Activated CD4-positive, CD25-positive, alpha-beta regulatory T cell (primary cell): ENCODE measurements around the gene ISG15.
"Not testable (repeated sequence)": the region's sequence is repeated elsewhere in the genome, so short reads cannot be mapped to it uniquely, and the experiment has no call there.

Experiments used
- DNase-seq, 4 experiments: peaks; one replicate each; lab custom pipeline; 2025; lab: John Stamatoyannopoulos, UW

The ISG15 gene

DNA sequence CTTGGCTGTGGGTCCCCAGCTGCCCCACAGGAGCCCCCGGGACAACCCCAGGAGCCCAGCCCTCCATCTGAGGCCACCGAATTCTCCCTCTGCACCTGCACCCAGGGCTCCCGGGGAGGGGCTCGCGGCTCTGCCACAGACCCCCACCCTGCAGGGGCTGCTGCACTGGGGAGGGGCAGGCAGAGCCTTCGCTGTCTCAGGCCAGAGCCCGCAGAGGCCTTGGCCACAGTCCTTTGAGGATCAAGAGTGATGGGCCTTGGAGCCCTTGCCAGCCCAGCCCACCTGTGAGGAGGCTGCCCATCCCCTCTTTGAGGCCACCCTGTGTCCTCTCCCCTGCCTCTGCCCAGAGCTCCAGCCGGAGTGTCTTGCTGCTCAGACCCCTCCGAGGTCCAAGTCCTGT, 37.9 kb upstream of the ISG15 start:
- DNase-seq = no peak

GRCh38 chr1:975896-976683, 37.2 kb upstream of the ISG15 start:
- DNase-seq = peak in 3 of 4 experiments; percentile 35 to 53 (median 36)

- not testable (repeated sequence) for DNase-seq
Measured at GRCh38 chr1:976791-977190, 36.5 kb upstream of the ISG15 start.

DNA sequence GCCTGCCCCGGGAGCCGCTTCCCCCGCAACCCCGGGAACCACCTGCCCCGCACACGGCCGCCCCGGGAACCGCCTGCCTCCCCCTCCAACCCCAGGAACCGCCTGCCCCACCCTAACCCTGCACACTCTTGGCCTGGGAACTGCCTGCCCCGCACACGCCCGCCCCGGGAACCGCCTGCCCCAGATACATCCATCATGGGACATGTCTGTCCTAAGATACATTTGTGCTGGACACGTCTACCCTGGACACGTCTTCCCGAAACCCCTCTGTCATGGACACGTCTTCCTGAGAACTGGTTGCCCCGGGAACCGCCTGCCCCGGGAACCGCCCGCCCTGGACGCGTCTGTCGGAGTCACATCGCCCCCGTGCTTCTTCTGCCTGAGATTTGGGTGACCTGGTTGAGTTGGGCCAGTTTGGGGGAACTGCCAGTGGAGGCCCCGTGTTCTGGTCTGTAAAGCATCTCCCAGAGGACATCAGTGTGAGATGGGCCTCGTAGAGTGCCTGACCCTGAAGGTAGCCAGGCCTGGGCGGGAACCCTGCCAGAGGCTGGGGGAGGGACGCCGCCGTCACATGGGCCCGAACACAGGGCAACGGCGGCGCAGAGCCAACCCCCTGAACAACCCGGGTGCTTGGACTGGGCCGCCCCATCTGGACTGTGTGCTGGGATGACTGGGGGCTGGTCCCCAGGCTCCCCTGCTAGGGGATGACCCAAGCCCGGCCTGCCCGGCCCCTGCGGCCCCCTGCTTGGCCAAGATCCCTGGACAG, 35.0 kb upstream of the ISG15 start:
- DNase-seq = no peak

GRCh38 chr1:978835-979743, 34.2 kb upstream of the ISG15 start:
- DNase-seq = no peak

- DNase-seq = no peak
Measured at GRCh38 chr1:979744-980072, 33.6 kb upstream of the ISG15 start.

DNA sequence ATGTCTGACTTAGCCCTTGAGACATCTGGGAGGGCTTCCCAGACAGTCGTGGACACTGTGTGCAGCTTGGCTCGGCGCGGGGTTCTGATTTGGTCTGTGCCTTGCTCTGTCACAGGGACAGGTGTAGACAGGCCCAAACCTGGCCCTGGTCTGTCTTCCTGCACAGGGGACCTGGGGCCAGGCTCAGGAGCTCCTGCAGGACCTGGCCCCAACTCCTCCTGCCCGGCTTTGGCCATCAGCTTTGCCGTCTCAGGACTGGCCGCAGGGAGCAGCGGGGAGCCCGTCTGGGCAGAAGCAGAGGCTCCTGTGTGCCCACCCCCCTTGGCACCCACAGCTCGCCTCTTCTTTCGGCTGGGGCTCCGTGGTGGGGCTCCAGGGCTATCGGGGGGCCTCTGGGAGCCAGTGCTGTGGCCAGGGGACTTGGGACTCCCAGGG, 33.1 kb upstream of the ISG15 start:
- DNase-seq = no peak

GRCh38 chr1:980602-981395, 32.5 kb upstream of the ISG15 start:
- no peak for DNase-seq

DNA sequence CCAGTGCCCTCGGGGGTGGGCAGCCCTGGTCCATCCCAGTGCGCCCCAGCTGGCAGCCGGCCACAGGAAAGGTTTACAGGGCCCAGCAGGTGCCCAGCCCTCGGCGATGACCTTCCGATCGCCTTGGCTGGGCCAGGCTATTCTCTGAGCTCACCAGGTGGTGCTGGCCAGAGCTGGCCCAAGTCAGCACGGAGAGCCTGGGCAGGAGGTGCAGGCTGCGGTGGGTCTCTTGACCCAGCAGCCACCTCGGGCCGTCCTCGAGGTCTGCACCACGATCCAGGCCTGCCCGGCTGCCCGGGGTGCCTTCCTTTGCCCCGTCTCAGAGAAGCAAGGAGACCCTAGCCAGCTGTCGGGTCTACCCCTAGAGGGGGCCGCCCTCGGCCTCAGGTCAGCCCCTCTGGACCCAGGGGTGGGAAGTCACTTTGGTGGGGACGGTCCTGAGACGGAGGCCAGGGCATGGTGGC, 31.8 kb upstream of the ISG15 start:
- no peak for DNase-seq

- DNase-seq = no peak
Measured at GRCh38 chr1:981955-982558, 31.2 kb upstream of the ISG15 start, which contains the start of gene PERM1. Gene PERM1 (minus strand): TSS chr1:982093. CDS start chr1:981029, 1,064 bp downstream.

GRCh38 chr1:982765-983436, 30.4 kb upstream of the ISG15 start:
- no peak for DNase-seq

GRCh38 chr1:983798-984475, 29.4 kb upstream of the ISG15 start:
- peak; percentile 35 to 45 (median 42) for DNase-seq

GRCh38 chr1:984476-984814, 28.9 kb upstream of the ISG15 start:
- DNase-seq = no peak

DNA sequence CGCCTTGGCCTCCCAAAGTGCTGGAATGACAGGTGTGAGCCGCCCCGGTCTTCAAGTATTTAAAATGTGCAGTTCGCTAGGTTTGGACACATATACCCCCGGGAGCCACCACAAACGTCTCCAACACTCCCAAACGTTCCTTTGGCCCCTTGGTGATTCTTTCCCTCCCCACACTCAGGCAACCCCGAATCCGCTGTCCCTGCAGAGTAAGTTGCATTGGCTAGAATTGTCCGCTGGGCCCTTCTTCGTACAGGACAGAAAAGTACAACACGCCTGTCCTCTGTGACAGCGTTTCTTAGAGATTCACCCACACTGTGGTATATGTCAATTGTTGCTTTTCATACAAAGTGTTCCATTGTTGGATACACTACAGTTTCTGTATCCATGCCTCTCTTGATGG, 28.2 kb upstream of the ISG15 start:
- DNase-seq = no peak

DNA sequence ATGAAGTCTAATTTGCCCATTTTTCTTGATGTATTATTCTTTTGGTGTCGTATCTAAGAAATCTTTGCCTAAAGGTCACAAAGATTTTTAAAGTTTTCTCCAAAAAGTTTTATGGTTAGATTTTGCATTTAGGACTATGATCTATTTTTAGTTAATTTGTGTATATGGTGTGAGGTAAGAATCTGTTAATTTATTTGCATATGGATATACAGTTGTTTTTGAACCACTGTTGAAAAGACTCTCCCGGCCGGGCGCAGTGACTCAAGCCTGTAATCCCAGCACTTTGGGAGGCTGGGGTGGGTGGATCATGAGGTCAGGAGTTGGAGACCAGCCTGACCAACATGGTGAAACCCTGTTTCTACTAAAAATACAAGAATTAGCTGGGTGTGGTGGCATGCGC, 25.2 kb upstream of the ISG15 start:
- not testable (repeated sequence) for DNase-seq

DNA sequence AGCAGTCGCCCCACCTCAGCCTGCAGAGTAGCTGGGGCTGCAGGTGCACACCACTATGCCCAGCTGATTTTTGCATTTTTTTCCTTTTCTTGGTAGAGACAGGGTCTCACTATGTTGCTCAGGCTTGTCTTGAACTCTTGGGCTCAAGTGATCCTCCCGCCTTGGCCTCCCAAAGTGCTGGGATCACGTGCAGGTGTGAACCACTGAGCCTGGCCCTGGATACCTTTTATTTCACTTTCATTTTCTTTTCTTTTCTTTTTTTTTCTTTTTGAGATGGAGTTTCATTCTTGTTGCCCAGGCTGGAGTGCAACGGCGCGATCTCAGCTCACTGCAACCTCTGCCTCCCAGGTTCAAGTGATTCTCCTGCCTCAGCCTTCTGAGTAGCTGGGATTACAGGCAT, 22.0 kb upstream of the ISG15 start:
- DNase-seq = not testable (repeated sequence)

- no peak for DNase-seq
Measured at GRCh38 chr1:991895-992294, 21.4 kb upstream of the ISG15 start.

GRCh38 chr1:992362-992761, 20.9 kb upstream of the ISG15 start:
- DNase-seq = no peak

DNA sequence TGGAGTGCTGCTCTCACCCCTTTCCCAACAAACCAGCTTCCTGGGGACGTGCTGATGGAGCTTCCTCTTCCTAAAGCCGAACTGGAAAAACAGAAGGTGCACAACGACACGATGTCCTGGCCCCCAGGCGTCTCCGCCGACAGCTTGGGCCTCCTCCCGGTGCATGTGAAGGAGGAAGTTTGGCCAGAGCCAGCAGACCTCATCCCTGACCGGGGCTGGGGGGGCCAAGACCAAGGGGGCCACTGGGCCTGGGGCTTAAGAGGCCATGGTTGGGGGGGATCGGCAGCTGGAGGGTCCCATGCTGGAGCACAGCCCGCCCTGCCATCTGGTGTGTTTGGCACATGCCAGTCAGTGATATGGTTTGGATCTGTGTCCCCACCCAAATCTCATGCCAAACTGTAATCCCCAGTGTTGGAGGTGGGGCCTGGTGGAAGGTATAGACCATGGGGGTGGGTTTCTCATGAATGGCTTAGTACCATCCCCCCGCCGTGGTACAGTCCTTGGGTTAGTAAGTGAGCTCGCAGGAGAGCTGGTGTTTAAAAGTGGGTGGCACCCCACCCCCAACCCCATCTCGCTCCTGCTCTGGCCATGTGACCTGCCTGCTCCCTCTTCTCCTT, 19.8 kb upstream of the ISG15 start:
- DNase-seq = no peak
